Posterior vena cava (tissue), 2 donors: Measurements from ENCODE around the gene CCDC71. TPM values are rescaled to one million over a fixed set of nuclear protein-coding genes. Genes with fewer than 3 reads are reported as not detected.

Source experiments
- total RNA-seq, 2 donors: library from RNA; stranded (reverse); fragmentation: NEBNext Ultra II Directional; extraction: Animal tissue kit (Norgen Biotek cat#: 25700); gene quantifications; one replicate each; pipeline ENCODE4 v1.2.1, GENCODE V29; 2021
- donor health status: DM: yes; HTN: yes; CAD: no.
- donor health status: DM: yes; HTN: yes; CAD: no.

The CCDC71 gene
- total RNA-seq, 2 donors from 2014 or later: 14.1 to 14.3 TPM

Other genes with a start within 250 kb of the CCDC71 start
- 10 to 100 TPM; 59.2 to 84.6 TPM for gene ARIH2, start 247.5 kb downstream of the CCDC71 start, total RNA-seq
- gene P4HTM, start 176.1 kb downstream of the CCDC71 start, total RNA-seq: 10 to 100 TPM; 16.4 to 26.1 TPM
- gene WDR6, start 158.9 kb downstream of the CCDC71 start, total RNA-seq: 10 to 100 TPM; 72.9 to 95.5 TPM
- 10 to 100 TPM in 1 of 2 donors, 1 to 10 TPM in 1; 9.8 to 12.1 TPM for gene DALRD3, start 147.8 kb downstream of the CCDC71 start, total RNA-seq
- 10 to 100 TPM; 57.8 to 62.0 TPM for gene NDUFAF3, start 144.2 kb downstream of the CCDC71 start, total RNA-seq
- gene IMPDH2, start 136.9 kb downstream of the CCDC71 start, total RNA-seq: 100 to 1,000 TPM in 1 of 2 donors, 10 to 100 TPM in 1; 96.4 to 112 TPM
- gene QRICH1, start 72.3 kb downstream of the CCDC71 start, total RNA-seq: 10 to 100 TPM; 73.4 to 93.2 TPM
- gene QARS1, start 61.6 kb downstream of the CCDC71 start, total RNA-seq: 100 to 1,000 TPM in 1 of 2 donors, 10 to 100 TPM in 1; 99.2 to 137 TPM
- gene USP19, start 45.5 kb downstream of the CCDC71 start, total RNA-seq: 10 to 100 TPM; 34.1 to 40.4 TPM
- 100 to 1,000 TPM; 299 to 503 TPM for gene LAMB2, start 33.3 kb downstream of the CCDC71 start, total RNA-seq
- 10 to 100 TPM; 29.8 to 31.9 TPM for gene KLHDC8B, start 5.3 kb upstream of the CCDC71 start, total RNA-seq
- 1 to 10 TPM; 2.6 to 3.3 TPM for gene C3orf62, start 110.9 kb upstream of the CCDC71 start, total RNA-seq
- gene USP4, start 173.7 kb upstream of the CCDC71 start, total RNA-seq: 10 to 100 TPM; 49.0 to 54.6 TPM
- gene GPX1, start 192.0 kb upstream of the CCDC71 start, total RNA-seq: 100 to 1,000 TPM; 212 to 242 TPM
- 100 to 1,000 TPM; 530 to 640 TPM for gene RHOA, start 245.6 kb upstream of the CCDC71 start, total RNA-seq
- 10 to 100 TPM; 20.8 to 33.6 TPM for gene TCTA, start 246.1 kb upstream of the CCDC71 start, total RNA-seq